HFFc6 (cell line): ENCODE measurements around the gene MBD3L4. TPM values are rescaled to one million over a fixed set of nuclear protein-coding genes. Genes with fewer than 3 reads are reported as not detected.

Source experiments
- DNase-seq: peaks from one replicate; pipeline ENCODE4 v3.0.0-alpha.2; 2018
- H3K27ac Mint-ChIP-seq: 2 replicates; pipeline ENCODE4 v1.8.0; 2020; ENCODE audit warnings: mild to moderate bottlenecking, mixed read lengths
- H3K27me3 Mint-ChIP-seq: 2 replicates; pipeline ENCODE4 v1.8.0; 2021; ENCODE audit warnings: mild to moderate bottlenecking, moderate library complexity, mixed read lengths; ENCODE audit not compliant: insufficient read depth
- H3K36me3 Mint-ChIP-seq: 2 replicates; pipeline ENCODE4 v1.8.0; 2021; ENCODE audit warnings: low read depth, mixed read lengths
- H3K4me1 Mint-ChIP-seq: 2 replicates; pipeline ENCODE4 v1.8.0; 2020; ENCODE audit warnings: low read depth, mixed read lengths
- H3K4me3 Mint-ChIP-seq: 2 replicates; pipeline ENCODE4 v1.8.0; 2020; ENCODE audit warnings: mild to moderate bottlenecking, moderate library complexity, mixed read lengths
- H3K9me3 Mint-ChIP-seq: 2 replicates; pipeline ENCODE4 v1.8.0; 2020; ENCODE audit warnings: mild to moderate bottlenecking, mixed read lengths
- total RNA-seq, 6 experiments: library from RNA; stranded (reverse); fragmentation: NEBNext Ultra II Directional; extraction: Animal tissue kit (Norgen Biotek cat#: 25700); gene quantifications; 2 replicates in 1 of 6; 3 replicates in 5 of 6; pipeline ENCODE4 v1.2.3, GENCODE V29; 2021
- TF ChIP-seq, protein P1 (sequence below): fragments of 200-600 bp; sonication (generic); IDR thresholded peaks from 2 replicates; pipeline ENCODE4 v1.5.0; 2021; ENCODE audit warnings: antibody characterized with exemption, mild to moderate bottlenecking

MBD3L4 gene
- total RNA-seq, 6 experiments from 2014 or later = not detected

DNA sequence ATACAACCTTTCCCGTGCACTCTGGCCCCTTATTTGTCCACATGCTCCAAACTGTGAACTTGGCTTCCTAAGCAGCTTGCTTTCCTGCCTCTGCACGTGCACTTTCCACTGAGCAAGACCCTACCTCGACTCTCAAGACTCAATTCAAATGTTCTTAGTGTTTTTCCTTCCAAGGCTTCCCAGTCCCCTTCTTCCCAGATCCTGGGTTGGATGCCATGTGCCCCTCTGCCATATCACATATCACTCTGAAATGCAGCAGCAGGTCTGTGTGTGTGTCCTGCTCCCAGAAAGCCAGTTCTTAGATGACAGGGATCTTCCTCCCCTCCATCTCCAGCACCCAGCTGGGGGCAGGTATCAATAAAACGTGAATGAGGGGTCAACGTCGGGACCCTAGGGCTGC lies 32.6 kb upstream of the MBD3L4 start:
- peaks cover 49% of the 10 kb centered on the region for H3K36me3 Mint-ChIP-seq

DNA sequence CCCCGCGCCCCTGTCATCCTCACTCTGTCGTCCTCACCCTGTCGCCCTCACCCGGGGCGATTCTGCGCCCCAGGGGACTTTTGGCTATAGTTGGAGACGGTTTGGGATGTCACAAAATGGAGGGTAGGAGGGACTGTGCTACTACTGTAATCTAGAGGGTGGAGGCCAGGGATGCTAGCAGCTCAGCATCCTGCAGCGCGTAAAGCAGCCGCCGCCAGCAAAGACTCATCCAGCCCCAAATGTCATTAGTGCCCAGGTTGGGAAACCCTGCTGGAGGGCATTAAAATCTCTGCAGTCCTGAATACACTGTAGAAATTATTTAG lies 29.9 kb upstream of the MBD3L4 start:
- H3K36me3 Mint-ChIP-seq = peaks cover 22% of the 10 kb centered on the region
- H3K4me1 Mint-ChIP-seq = peaks cover 20% of the 10 kb centered on the region
- TF ChIP-seq, protein P1, sequence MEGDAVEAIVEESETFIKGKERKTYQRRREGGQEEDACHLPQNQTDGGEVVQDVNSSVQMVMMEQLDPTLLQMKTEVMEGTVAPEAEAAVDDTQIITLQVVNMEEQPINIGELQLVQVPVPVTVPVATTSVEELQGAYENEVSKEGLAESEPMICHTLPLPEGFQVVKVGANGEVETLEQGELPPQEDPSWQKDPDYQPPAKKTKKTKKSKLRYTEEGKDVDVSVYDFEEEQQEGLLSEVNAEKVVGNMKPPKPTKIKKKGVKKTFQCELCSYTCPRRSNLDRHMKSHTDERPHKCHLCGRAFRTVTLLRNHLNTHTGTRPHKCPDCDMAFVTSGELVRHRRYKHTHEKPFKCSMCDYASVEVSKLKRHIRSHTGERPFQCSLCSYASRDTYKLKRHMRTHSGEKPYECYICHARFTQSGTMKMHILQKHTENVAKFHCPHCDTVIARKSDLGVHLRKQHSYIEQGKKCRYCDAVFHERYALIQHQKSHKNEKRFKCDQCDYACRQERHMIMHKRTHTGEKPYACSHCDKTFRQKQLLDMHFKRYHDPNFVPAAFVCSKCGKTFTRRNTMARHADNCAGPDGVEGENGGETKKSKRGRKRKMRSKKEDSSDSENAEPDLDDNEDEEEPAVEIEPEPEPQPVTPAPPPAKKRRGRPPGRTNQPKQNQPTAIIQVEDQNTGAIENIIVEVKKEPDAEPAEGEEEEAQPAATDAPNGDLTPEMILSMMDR = no peak
- H3K27ac Mint-ChIP-seq = peak overlapping the region; percentile 92
- H3K4me3 Mint-ChIP-seq = peak overlapping the region; percentile 96
- DNase-seq = peak; percentile 4
- peaks cover 12% of the 10 kb centered on the region for H3K9me3 Mint-ChIP-seq
- H3K27me3 Mint-ChIP-seq = peaks cover 4% of the 10 kb centered on the region

More for the DNA sequence above, 32.6 kb upstream of the MBD3L4 start:
- TF ChIP-seq, protein P1 = no peak
- Mint-ChIP-seq H3K4me3 (peak overlapping the region; percentile 64), H3K9me3 (peaks cover 34% of the 10 kb centered on the region), H3K27me3 (peaks cover 4% of the 10 kb centered on the region), H3K4me1 (peaks cover 17% of the 10 kb centered on the region), H3K27ac (no peak overlapping the region; the same call in 1 of the 2 replicates)
- DNase-seq = no peak

DNA sequence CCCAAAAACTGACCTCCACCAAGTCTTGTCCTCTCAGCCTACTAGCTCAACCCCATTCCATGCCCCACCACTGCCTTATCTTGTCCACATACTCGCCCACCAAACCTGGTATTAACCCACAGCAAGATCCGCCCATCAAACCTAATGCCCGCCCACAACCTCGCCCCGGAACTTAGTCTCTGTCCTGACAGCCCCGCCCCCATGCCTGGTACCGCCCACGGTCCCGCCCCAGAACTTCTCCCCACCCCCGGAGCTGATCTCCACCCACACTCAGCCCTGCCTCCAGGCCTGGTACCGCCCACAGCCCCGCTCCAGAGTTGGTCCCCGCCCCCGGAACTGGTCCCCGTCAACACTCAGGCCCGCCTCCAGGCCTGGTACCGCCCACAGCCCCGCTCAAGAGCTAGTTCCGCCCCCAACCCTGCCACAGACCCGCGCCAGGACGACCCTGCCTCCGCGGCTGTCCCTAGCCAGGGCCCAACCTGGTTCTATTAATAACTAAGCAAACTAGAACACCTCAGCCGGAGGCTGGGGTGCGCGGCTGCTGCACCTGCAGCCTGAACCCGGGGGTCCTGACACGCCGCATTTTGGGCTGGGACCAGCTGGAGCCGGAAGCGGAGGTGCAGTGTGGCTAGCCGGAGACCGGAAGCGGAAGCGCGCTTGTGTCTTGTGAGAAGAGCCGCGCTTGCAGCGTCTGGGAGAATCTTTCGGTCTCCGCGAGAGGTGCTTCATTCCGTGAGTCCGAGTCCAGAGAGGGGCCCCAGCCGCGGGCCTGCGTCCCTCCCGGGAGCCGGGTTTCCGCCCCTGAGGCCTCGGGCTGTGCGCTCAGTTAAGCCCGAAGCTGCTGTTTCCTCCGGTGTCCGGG lies 29.3 kb upstream of the MBD3L4 start, which contains the start of gene ZNF557:
Gene ZNF557 (plus strand): TSS at position 662 of the 862 bp plus-strand sequence. CDS start 5,372 bp downstream, outside the sequence.
- peaks cover 17% of the 10 kb centered on the region for H3K36me3 Mint-ChIP-seq

DNA sequence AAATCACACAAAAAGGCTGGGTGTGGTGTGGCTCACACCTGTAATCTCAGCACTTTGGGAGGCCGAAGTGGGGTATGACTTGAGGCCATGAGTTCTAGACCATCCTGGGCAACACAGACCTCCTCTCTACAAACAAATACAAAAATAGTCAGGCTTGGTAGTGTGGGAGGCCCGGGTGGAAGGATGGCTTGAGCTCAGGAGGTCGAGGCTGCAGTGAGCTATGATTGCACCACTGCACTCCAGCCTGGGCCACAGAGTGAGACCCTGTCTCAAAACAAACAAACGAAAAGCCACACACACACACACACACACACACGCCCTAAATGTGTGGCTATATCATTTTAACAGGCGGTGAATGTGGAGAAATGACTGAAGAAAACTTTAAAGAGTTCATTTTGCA lies 28.6 kb upstream of the MBD3L4 start:
- Mint-ChIP-seq H3K9me3 (peaks cover 6% of the 10 kb centered on the region), H3K27ac (peak overlapping the region; percentile 92), H3K36me3 (peaks cover 11% of the 10 kb centered on the region), H3K27me3 (peaks cover 4% of the 10 kb centered on the region), H3K4me1 (peaks cover 20% of the 10 kb centered on the region), H3K4me3 (peak overlapping the region; percentile 96)
- no peak for DNase-seq
- TF ChIP-seq, protein P1 = no peak

More for the DNA sequence above, 29.3 kb upstream of the MBD3L4 start, which contains the start of gene ZNF557:
- peaks cover 4% of the 10 kb centered on the region for H3K27me3 Mint-ChIP-seq
- peak; percentile 96 for DNase-seq
- peaks cover 20% of the 10 kb centered on the region for H3K4me1 Mint-ChIP-seq
- TF ChIP-seq, protein P1 = no peak
- H3K9me3 Mint-ChIP-seq = peaks cover 9% of the 10 kb centered on the region
- peak within 1 kb of the TSS; percentile 96 for H3K4me3 Mint-ChIP-seq
- H3K27ac Mint-ChIP-seq = peak within 1 kb of the TSS; percentile 92

DNA sequence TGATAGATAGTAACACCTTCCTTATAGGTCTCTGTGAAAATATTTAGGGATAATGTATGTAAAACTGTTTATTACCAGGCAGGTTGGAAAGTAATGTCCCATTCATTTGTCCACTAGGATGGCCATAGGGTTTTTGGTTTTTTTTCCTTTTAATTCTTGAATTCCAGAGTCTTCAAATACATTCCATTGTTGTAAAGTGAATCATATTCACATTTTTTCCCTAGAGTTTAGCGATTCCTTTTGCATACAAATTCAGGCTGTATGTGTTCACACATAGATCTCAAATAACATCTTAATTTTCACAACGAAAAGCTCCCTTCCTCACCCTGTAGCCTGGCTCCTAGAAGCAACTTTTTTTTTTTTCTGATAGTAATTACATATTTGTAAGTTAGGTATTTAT lies 27.7 kb upstream of the MBD3L4 start:
- Mint-ChIP-seq H3K4me1 (peaks cover 20% of the 10 kb centered on the region), H3K27ac (peak overlapping the region; percentile 13; the same call in 1 of the 2 replicates), H3K9me3 (peaks cover 6% of the 10 kb centered on the region), H3K36me3 (peaks cover 6% of the 10 kb centered on the region), H3K4me3 (no peak overlapping the region; the same call in 1 of the 2 replicates), H3K27me3 (peaks cover 4% of the 10 kb centered on the region)
- peak; percentile 36 for DNase-seq
- TF ChIP-seq, protein P1 = no peak
